ENCODE data around the gene R3HDM4.

- TF ChIP-seq CTCF (IDR thresholded peaks at IDR 0.05) (no peak), ZFX (IDR thresholded peaks at IDR 0.05; ENCODE audit: borderline replicate concordance) (no peak)
Measured at GRCh38 chr19:858868-859843, 53.9 kb downstream of the R3HDM4 start, which contains the start of gene CFD.

All from 22Rv1 (cell line).